Left renal cortex interstitium (tissue), 4 donors: ENCODE data around the gene ANKS3. TPM values are rescaled to one million over a fixed set of nuclear protein-coding genes. Genes with fewer than 3 reads are reported as not detected.

ENCODE experiments used
- DNase-seq, 4 donors: peaks; one replicate each; pipeline ENCODE4 v3.0.0-alpha.2; 2013; ENCODE audit warnings: low read depth in 4 of 4, low spot score in 2 of 4, missing footprints in 1 of 4
- polyA plus RNA-seq, 4 donors: library from polyadenylated mRNA; unstranded; fragments of 120-200 nt; gene quantifications; one replicate each; pipeline ENCODE4 v1.2.1, GENCODE V29; 2013; ENCODE audit not compliant: insufficient read length in 4 of 4

ANKS3 gene
- polyA plus RNA-seq, 4 donors: 18.2 to 38.7 (median 30.3) TPM

- no peak for DNase-seq
These were observed 57.9 kb downstream of the ANKS3 start for GRCh38 chr16:4675864-4676786.

GRCh38 chr16:4674926-4675530 lies 59.0 kb downstream of the ANKS3 start:
- DNase-seq: no peak

DNA sequence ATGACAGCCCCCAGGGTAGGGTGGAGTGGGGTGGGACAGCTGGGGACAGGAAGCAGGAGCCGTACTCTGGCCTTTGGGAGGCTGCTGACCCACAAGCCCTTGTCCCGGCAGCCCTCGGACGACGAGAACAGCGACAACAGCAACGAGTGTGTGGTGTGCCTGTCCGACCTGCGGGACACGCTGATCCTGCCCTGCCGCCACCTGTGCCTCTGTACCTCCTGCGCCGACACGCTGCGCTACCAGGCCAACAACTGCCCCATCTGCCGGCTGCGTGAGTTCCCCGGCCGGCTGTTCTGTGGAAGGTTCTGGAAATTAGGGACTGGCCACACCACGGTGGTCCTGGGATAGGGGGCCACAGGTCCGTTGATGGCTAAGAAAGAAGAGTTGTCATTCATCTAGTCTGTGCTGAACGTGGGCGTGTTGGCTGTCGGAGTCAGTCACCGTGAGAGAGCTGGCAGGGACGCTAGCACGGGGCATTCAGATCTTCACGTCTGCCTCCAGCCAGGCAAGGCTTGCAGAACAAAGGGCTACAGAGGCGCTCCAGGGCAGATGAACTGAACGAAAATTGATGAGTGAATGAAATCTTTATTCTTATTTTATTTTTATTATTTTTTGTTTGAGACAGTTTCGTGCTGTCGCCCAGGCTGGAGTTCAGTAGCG lies 60.6 kb downstream of the ANKS3 start:
- DNase-seq: no peak

DNA sequence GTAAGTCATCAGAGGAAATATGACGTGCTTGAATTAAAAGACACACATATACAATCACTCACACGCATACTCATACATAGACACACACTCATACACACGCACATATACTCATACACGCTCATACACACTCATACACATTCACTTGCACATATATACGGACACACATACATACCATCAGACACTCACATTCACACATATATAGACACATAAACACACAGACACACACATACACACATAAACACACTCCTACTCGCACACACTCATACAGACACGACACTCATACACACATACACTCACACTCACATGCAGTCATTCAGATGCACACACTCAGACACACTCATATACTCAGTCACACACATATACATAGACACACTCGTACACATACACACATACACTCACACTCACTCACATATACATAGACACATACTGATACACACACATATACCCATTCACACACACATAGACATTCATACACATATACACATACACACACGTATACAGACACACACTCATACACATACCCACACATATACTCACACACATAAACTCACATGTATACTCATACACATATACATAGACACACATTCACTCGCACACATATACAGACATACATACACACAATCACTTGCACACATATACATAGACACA lies 65.6 kb downstream of the ANKS3 start:
- DNase-seq: no peak

- no peak for DNase-seq
These were observed 66.7 kb downstream of the ANKS3 start for GRCh38 chr16:4667203-4667963.

DNA sequence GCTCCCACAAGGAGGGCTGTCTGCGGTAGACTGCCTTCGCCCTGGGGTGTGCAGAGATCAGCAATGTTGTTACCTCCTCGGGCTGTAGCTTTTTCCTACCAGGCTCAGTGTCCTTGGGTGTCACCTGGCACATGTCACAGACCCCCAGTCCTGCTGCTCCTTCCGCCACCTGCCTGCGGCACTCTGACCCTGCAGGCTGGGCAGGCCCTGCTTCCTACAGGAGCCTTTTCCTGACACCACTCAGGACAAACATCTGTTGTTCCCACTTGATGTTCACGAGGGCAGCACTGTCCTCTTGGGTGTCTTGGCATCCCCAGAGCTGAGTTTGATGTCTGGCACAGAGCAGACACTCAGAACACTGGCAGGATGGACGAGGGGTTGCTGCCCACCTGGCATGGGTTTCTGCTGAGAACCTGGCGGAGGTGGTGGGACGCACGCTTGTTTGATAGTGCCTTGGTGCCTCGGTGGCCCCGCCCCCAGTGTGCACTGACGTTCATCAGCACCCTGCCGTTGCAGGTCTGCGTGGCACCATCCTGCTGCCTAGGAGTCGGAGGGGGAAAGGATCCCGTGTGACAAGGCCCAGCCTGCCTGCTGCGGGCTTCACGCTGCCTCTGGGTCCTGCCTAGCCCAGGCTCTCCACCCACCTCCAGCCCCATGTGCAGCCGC lies 67.4 kb downstream of the ANKS3 start:
- DNase-seq: no peak

DNA sequence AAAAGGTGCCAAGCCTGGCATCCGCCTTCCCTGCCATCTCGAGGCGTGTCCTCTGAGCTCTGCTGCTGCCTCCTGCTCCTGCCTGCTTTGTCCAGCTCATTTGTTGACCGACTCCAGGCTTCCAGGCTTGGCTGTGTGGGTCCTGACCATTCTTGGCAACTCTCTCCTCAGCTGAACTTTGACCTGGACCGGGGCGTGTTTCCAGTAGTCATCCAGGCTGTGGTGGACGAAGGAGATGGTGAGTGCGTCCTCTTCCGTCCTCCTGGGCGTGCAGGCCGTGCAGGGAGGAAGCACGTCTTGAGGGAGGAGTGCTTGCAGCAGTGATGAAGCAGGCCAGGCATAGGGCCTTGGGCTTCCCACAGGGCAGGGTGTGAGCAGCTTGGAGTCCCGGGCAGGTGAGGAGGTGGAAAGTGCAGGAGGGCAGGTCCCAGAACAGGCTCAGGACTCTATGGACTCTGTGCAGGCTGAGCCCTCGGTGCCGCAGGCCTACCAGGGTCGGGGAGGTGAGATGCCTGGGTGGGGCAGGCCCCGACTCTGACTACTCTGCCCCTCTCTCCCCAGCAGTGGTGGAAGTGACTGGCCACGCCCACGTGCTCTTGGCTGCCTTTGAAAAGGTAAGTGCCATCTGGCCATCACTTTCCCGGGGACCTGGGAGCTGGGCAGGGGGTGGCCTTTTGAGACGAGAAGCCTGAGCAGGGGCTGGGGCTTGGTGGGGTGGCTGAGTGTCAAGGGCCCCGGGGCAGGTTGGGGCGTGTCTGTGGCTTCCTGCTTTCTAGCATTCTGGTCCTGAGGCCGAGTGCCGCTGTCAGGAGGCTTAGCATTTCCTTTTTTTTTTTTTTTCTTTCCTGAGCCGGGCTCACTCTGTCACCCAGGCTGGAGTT lies 69.3 kb downstream of the ANKS3 start:
- DNase-seq: no peak

DNA sequence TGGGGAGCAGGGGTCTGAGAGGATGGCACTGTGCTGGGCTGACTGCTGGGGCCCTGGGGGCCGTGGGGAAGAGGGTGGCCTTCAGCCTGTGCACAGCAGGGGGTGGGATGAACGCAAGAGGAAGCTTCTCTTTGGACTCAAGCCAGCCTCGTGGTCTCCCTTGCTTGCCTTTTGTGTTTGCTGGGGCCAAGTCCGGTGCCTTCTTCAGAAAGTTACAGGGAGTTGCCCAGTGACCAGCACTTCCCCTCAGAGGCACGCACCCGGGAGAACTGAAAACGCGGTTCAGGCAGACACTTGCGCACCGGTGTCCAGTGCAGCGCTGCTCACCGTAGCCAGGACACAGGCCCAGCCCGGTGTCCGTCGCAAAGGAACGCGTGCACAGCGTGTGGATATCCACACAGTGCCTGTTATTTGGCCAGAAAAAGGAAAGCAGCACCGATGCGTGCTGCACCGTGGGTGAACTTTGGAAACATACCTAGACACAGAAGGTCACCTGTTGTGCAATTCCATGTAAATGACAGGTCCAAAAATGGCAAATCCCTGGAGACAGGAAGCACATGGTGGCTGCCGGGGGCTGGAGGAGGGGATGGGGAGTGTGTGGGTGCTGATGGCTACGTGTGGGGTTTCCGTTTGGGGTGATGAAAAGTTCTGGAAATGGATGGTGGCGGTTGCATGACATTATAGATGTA lies 70.2 kb downstream of the ANKS3 start:
- no peak for DNase-seq

DNA sequence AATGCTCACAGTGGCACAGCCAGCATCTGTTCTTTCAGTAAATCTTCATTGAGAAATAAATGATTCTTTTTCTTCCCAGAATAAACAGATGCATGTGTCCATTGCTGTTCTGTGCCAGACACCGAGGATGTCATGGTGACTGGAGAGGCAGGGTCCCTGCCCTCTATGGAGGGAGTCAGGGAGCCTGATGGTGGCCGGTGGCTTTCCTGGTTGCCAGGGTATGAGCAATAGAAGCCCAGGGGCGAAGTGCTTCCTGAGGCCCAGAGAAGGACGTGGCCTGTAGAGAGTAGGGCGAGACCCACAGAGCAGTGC lies 70.7 kb downstream of the ANKS3 start:
- no peak for DNase-seq

GRCh38 chr16:4661661-4662060 lies 72.4 kb downstream of the ANKS3 start:
- no peak for DNase-seq

- DNase-seq: peak in 2 of 4 donors; percentile 68 to 69
These were observed 73.5 kb downstream of the ANKS3 start for GRCh38 chr16:4660454-4661007.

DNA sequence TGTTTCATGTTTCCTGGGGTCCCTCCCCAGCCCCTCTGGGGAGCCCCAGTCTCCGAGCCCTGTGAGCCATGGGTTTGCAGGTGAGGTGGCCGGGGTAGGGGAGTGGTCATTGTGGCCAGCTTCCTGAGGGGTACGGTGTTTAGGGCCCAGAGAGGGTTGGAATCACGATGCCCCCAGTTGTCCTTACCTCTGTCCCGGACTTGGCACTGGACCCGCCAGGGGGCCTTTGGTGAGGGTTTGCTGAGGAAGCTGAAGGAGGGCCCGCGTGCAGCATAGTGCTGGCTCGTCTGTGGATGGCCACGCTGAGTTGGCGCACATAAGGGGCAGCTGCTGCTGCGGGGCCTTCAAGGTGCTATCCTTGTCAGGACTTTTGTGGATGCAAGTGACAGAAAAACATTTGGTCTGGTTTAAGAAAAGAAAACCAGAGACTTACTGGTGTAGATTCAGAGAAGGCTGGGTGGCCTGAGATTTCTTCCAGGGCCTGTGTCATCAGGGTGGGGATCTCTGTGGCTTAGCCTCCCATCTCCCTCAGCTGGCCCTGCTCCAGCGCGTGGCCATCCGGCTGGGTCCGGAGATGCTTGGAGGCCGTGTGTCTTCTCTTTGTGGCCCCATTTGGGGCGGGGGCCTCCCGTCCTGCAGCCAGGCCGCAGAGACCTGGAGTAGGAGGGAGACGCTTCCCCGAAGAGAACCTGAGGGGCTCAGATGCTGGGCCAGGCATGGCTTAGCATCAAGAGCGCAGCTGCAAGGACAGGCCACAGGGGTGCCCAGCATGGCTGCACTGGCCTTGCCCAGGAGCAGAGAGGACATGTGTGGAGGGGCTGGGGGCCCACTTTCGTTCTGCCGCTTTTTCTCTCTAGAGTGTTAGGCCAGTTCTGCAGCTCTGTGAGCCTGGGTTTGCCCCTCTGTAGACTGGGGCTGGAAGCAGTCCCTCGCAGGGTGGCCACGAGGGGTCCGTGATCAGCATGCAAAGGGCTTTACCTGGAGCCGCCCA lies 74.4 kb downstream of the ANKS3 start:
- no peak for DNase-seq

DNA sequence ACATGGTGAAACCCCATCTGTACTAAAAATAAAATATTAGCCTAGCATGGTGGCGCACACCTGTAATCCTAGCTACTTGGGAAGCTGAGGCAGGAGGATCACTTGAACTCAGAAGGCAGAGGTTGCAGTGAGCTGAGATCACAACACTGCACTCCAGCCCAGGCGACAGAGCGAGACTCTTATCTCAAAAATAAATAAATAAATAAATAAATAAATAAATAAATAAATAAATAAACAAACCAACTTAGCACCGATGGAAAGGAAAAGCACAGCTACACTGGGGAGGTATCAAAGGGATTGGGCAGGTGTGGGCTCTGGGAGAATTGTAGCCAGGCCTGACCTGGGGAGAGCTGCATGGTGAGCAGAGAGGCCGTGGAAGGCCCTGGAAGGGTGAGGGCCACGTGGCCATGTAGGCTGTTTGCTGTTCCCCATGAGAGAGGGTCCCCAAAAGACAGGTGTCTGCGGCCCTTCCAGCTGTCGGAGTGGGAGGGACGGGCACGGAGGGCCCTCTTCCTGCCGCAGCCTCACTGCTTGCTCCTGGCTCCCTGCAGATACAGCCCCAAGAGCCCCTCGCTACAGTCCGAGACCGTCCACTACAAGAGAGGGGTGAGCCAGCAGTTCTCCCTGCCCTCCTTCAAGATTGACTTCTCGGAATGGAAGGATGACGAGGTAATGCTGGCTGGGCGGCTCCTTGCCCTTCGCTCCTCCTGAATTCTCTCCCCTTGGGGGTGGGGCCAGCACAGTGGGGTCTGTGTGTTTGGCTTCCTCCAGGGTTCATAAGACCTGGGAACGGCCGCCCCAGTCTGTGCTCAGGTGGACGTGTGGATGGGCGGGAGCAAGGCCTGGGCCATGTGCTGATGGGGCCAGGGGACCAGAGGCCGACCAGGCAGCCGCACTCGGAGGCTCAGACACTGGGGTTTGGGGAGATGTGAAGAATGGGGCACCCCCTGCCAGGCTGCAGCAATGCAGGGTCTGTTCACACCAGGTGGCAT lies 77.1 kb downstream of the ANKS3 start:
- no peak for DNase-seq

DNA sequence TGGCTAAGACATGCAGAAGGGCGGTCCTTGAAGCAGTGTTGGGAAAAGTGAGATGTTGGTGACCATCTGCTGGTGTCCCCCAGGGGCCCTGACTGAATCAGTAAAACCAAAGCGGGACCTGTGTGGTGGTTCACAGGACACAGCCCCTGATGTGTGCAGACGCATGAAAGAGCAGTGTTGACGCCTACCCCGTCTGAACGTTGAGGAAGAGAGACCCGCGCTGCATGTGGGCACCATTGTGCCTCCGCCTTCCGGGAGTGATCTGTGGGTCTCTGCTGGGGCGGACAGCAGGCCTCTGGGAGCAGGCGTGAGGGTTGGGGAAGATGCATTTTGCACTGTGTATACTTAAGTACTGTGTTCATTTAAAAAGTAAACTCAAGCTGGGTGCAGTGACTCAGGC lies 77.8 kb downstream of the ANKS3 start:
- DNase-seq: no peak

GRCh38 chr16:4655801-4656200 lies 78.3 kb downstream of the ANKS3 start:
- no peak for DNase-seq
